ENCODE data around the gene POMC.
A peak's percentile ranks its signal among the peaks of the same experiment; 100 is the strongest.

The POMC gene

DNA sequence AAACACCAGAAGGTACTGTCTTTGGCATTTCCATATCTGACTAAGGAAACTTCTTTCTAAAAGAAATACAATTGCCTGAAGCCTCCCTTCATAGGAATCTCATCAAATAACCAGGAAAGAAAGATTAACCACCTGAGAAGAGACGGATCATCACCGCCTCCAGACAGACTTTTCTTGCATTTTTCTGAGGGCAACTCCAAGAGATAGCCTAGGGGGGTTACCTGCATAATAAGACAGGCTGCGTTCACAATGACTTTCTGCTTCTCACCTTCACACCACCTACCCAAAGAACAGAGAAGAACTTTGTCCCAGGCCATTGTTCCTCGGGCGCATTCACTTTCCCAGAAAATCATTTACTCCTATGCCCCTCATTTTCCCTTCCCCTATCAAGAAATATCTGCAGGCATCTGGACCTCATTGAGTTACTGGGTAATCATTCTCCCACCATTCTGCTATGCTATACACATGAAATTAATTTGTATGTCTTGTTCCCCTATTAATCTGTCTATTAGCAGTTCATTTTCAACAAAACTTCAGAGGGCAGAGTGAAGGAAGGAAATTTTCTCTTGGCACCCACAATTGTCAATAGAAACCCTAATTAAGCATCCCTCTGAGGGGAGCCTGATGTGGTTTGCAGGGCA, 8.3 kb upstream of the POMC start:
- H3K4me3 ChIP-seq (ENCODE audit: low read depth, low read length), result no peak overlapping the region
- no peak for DNase-seq (ENCODE audit: low read depth)
- no peak for TF ChIP-seq MYC (IDR thresholded peaks at IDR 0.05; ENCODE audit: low read depth, low read length)
- TF ChIP-seq MAX (IDR thresholded peaks at IDR 0.05; ENCODE audit: low read depth, low read length), result no peak
- TF ChIP-seq POLR2A (IDR thresholded peaks at IDR 0.05; ENCODE audit: extremely low read depth, insufficient read length), result no peak
- TF ChIP-seq CTCF (IDR thresholded peaks at IDR 0.05; ENCODE audit: low read depth, low read length), result no peak

DNA sequence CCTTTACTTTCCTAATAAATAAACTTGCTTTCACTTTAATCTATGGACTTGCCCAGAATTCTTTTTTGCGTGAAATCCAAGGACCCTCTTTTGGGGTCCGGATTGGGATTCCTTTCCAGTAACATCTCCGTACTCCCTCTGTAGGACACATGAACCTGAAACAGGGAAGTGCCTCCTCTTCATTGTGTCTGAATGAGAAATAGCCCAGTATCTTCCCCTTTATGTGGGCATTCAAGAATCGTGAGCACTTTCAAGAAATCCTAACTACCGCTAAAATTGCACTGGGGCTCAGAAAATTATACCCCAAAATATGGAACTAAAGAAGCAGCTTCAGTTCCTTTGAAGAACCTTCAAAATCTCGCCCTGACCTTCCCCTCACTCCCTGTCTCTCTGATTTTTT, 7.8 kb upstream of the POMC start:
- DNase-seq (ENCODE audit: low read depth), result no peak
- no peak overlapping the region for H3K4me3 ChIP-seq (ENCODE audit: low read depth, low read length)
- TF ChIP-seq MAX (IDR thresholded peaks at IDR 0.05; ENCODE audit: low read depth, low read length) (no peak), POLR2A (IDR thresholded peaks at IDR 0.05; ENCODE audit: extremely low read depth, insufficient read length) (no peak), CTCF (IDR thresholded peaks at IDR 0.05; ENCODE audit: low read depth, low read length) (no peak), MYC (IDR thresholded peaks at IDR 0.05; ENCODE audit: low read depth, low read length) (no peak)

DNA sequence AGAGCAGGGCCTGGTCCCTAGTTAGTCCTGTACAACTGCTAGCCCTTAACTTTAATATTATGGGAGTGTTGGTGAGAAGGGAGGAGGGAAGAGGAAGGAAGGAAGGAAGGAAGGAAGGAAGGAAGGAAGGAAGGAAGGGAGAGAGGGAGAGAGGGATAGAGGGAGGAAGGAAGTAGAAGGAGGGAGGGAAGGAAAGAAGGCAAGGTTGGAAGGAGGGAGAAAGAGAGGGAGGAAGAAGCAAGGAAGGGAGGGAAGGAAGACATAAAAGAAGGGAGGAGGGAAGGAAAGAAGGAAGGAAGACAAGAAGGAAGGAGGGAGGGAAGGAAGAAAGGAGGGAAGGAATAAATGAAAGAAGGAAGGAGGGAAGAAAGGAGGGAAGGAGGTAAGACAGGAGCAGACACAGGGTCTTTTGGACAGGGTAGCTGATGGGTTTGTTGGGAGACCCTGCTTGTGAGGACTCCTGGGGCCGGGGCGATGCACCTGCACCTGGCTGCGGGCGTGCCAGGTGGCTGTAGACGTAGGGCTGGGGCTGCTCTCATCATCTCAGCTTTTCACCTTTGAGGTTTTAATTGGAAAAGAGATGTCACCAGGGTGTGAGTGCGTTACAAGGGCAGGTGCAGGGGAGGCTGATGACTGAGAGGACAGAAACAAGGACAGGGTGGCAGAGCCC, 5.9 kb upstream of the POMC start:
- TF ChIP-seq POLR2A (IDR thresholded peaks at IDR 0.05; ENCODE audit: extremely low read depth, insufficient read length) (no peak), CTCF (IDR thresholded peaks at IDR 0.05; ENCODE audit: low read depth, low read length) (no peak), MYC (IDR thresholded peaks at IDR 0.05; ENCODE audit: low read depth, low read length) (no peak), MAX (IDR thresholded peaks at IDR 0.05; ENCODE audit: low read depth, low read length) (no peak)
- no peak for DNase-seq (ENCODE audit: low read depth)
- no peak overlapping the region for H3K4me3 ChIP-seq (ENCODE audit: low read depth, low read length)

- TF ChIP-seq MAX (IDR thresholded peaks at IDR 0.05; ENCODE audit: low read depth, low read length) (no peak), MYC (IDR thresholded peaks at IDR 0.05; ENCODE audit: low read depth, low read length) (no peak), POLR2A (IDR thresholded peaks at IDR 0.05; ENCODE audit: extremely low read depth, insufficient read length) (no peak), CTCF (IDR thresholded peaks at IDR 0.05; ENCODE audit: low read depth, low read length) (no peak)
- no peak for DNase-seq (ENCODE audit: low read depth)
- H3K4me3 ChIP-seq (ENCODE audit: low read depth, low read length), result no peak overlapping the region
Observed at GRCh38 chr2:25173719-25174118, 5.3 kb upstream of the POMC start.

DNA sequence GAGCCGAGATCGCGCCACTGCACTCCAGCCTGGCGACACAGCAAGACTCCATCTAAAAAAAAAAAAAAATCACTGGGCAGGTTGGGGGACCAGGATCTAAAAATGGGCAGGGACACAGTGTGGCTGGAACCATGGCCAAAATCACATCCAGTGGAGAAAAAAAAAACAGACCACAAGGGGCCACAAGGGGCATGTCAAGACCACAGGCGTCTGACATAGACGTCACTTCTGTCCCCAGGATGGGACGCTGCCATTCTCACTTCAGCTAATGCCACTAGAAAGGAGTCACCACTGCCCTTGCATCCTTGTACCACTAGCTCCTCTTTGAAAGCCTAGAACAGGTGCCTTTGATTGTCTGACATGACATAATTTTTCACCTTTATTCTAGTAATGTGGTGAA, 2.5 kb upstream of the POMC start:
- H3K4me3 ChIP-seq (ENCODE audit: low read depth, low read length), result no peak overlapping the region
- TF ChIP-seq CTCF (IDR thresholded peaks at IDR 0.05; ENCODE audit: low read depth, low read length) (no peak), MYC (IDR thresholded peaks at IDR 0.05; ENCODE audit: low read depth, low read length) (no peak), POLR2A (IDR thresholded peaks at IDR 0.05; ENCODE audit: extremely low read depth, insufficient read length) (no peak), MAX (IDR thresholded peaks at IDR 0.05; ENCODE audit: low read depth, low read length) (no peak)
- peak; percentile 33 for DNase-seq (ENCODE audit: low read depth)
